H54 (cell line): ENCODE results near the gene ELL2.

Experiments used
- DNase-seq: peaks from one replicate; pipeline ENCODE4 v3.0.0; 2011; ENCODE audit warnings: low spot score, mixed read lengths; ENCODE audit not compliant: insufficient read length
- FAIRE-seq: peaks from 3 replicates; lab custom pipeline; 2011; peaks lifted over from hg19 to GRCh38; lab: Jason Lieb, UNC
- POLR2A ChIP-seq: IDR thresholded peaks from 2 replicates; pipeline ENCODE4 v1.6.1; 2011; ENCODE audit warnings: low read depth, mild to moderate bottlenecking, low read length

Gene ELL2

GRCh38 chr5:95925939-95926338 is 35.7 kb downstream of the ELL2 start:
- FAIRE-seq (no peak), DNase-seq (no peak)
- no peak for TF ChIP-seq POLR2A

GRCh38 chr5:95925378-95925744 is 36.3 kb downstream of the ELL2 start:
- FAIRE-seq = no peak
- DNase-seq = no peak
- no peak for TF ChIP-seq POLR2A

- no peak for FAIRE-seq
- no peak for TF ChIP-seq POLR2A
- DNase-seq = no peak
Measured at GRCh38 chr5:95924720-95925377, 36.8 kb downstream of the ELL2 start.

- TF ChIP-seq POLR2A = no peak
- FAIRE-seq = no peak
- no peak for DNase-seq
Measured at GRCh38 chr5:95923918-95924544, 37.6 kb downstream of the ELL2 start.

- no peak for FAIRE-seq
- no peak for DNase-seq
- no peak for TF ChIP-seq POLR2A
Measured at GRCh38 chr5:95922798-95923197, 38.9 kb downstream of the ELL2 start.

- TF ChIP-seq POLR2A = no peak
- DNase-seq (no peak), FAIRE-seq (no peak)
Measured at GRCh38 chr5:95921501-95921900, 40.1 kb downstream of the ELL2 start.

- DNase-seq (no peak), FAIRE-seq (no peak)
- no peak for TF ChIP-seq POLR2A
Measured at GRCh38 chr5:95920822-95921221, 40.8 kb downstream of the ELL2 start.

GRCh38 chr5:95919658-95920057 is 42.0 kb downstream of the ELL2 start:
- no peak for TF ChIP-seq POLR2A
- FAIRE-seq (no peak), DNase-seq (no peak)

GRCh38 chr5:95918421-95919006 is 43.1 kb downstream of the ELL2 start:
- DNase-seq (no peak), FAIRE-seq (no peak)
- TF ChIP-seq POLR2A = no peak

GRCh38 chr5:95917207-95917606 is 44.4 kb downstream of the ELL2 start:
- FAIRE-seq (no peak), DNase-seq (no peak)
- no peak for TF ChIP-seq POLR2A

- TF ChIP-seq POLR2A = no peak
- FAIRE-seq (no peak), DNase-seq (no peak)
Measured at GRCh38 chr5:95916687-95917085, 45.0 kb downstream of the ELL2 start.

- DNase-seq = no peak
- peak; percentile 55 for FAIRE-seq
Measured at GRCh38 chr5:95915999-95916686, 45.5 kb downstream of the ELL2 start.

GRCh38 chr5:95913663-95914062 is 48.0 kb downstream of the ELL2 start:
- DNase-seq = no peak

More at GRCh38 chr5:95915999-95916686, 45.5 kb downstream of the ELL2 start:
- no peak for TF ChIP-seq POLR2A

GRCh38 chr5:95912029-95912428 is 49.6 kb downstream of the ELL2 start:
- DNase-seq (no peak), FAIRE-seq (no peak)
- no peak for TF ChIP-seq POLR2A

More at GRCh38 chr5:95913663-95914062, 48.0 kb downstream of the ELL2 start:
- FAIRE-seq = no peak
- TF ChIP-seq POLR2A = no peak

- TF ChIP-seq POLR2A = no peak
- DNase-seq (no peak), FAIRE-seq (no peak)
Measured at GRCh38 chr5:95910521-95910920, 51.1 kb downstream of the ELL2 start.
